Measurements from ENCODE around the gene SSTR5. TPM values are rescaled to one million over a fixed set of nuclear protein-coding genes. Genes with fewer than 3 reads are reported as not detected.

Gene SSTR5
- polyA plus RNA-seq, 1 donor from 2014 or later: not detected

GRCh38 chr16:1119766-1120576, 47.4 kb downstream of the SSTR5 start:
- Mint-ChIP-seq H3K4me1 (peaks cover 0 to 2% (median 1%) of the 10 kb centered on the region in 3 donors), H3K27me3 (peaks cover 5% of the 10 kb centered on the region), H3K4me3 (peak overlapping the region in 2 of 4 donors; percentile 66 to 68), H3K9me3 (no peaks in the 10 kb centered on the region), H3K27ac (no peak overlapping the region), H3K36me3 (no peaks in the 10 kb centered on the region)

GRCh38 chr16:1120577-1120941, 48.0 kb downstream of the SSTR5 start:
- Mint-ChIP-seq H3K27me3 (peaks cover 4% of the 10 kb centered on the region), H3K4me3 (no peak overlapping the region), H3K36me3 (no peaks in the 10 kb centered on the region), H3K9me3 (no peaks in the 10 kb centered on the region), H3K27ac (no peak overlapping the region), H3K4me1 (peaks cover 0 to 2% (median 1%) of the 10 kb centered on the region in 3 donors)

GRCh38 chr16:1121009-1121408, 48.5 kb downstream of the SSTR5 start:
- Mint-ChIP-seq H3K4me1 (peaks cover 0 to 2% (median 1%) of the 10 kb centered on the region in 3 donors), H3K9me3 (no peaks in the 10 kb centered on the region), H3K27me3 (peaks cover 2% of the 10 kb centered on the region), H3K4me3 (peak overlapping the region in 1 of 4 donors; percentile 81), H3K36me3 (no peaks in the 10 kb centered on the region), H3K27ac (no peak overlapping the region)

- H3K9me3 Mint-ChIP-seq: no peaks in the 10 kb centered on the region
- H3K4me3 Mint-ChIP-seq: peak overlapping the region in 2 of 4 donors; percentile 56 to 58
- peaks cover 2% of the 10 kb centered on the region for H3K27me3 Mint-ChIP-seq
- peaks cover 0 to 2% (median 1%) of the 10 kb centered on the region in 3 donors for H3K4me1 Mint-ChIP-seq
- no peaks in the 10 kb centered on the region for H3K36me3 Mint-ChIP-seq
- no peak overlapping the region for H3K27ac Mint-ChIP-seq
Observed at GRCh38 chr16:1121601-1122397, 49.3 kb downstream of the SSTR5 start.

- Mint-ChIP-seq H3K36me3 (no peaks in the 10 kb centered on the region), H3K4me3 (peak overlapping the region in 1 of 4 donors; percentile 56), H3K4me1 (peaks cover 0 to 2% (median 1%) of the 10 kb centered on the region in 3 donors), H3K9me3 (no peaks in the 10 kb centered on the region), H3K27me3 (peaks cover 2% of the 10 kb centered on the region), H3K27ac (no peak overlapping the region)
Observed at GRCh38 chr16:1122398-1122765, 49.8 kb downstream of the SSTR5 start.

GRCh38 chr16:1123525-1124230, 51.1 kb downstream of the SSTR5 start:
- Mint-ChIP-seq H3K4me3 (no peak overlapping the region), H3K27me3 (peaks cover 2% of the 10 kb centered on the region), H3K9me3 (no peaks in the 10 kb centered on the region), H3K36me3 (no peaks in the 10 kb centered on the region), H3K4me1 (peaks cover 0 to 2% (median 1%) of the 10 kb centered on the region in 3 donors), H3K27ac (no peak overlapping the region)

GRCh38 chr16:1124291-1124690, 51.7 kb downstream of the SSTR5 start:
- Mint-ChIP-seq H3K4me3 (no peak overlapping the region), H3K4me1 (peaks cover 0 to 2% (median 1%) of the 10 kb centered on the region in 3 donors), H3K27me3 (peaks cover 2% of the 10 kb centered on the region)

GRCh38 chr16:1124795-1125194, 52.2 kb downstream of the SSTR5 start:
- Mint-ChIP-seq H3K36me3 (no peaks in the 10 kb centered on the region), H3K27me3 (peaks cover 2% of the 10 kb centered on the region), H3K4me3 (no peak overlapping the region), H3K9me3 (no peaks in the 10 kb centered on the region), H3K4me1 (peaks cover 0 to 2% (median 1%) of the 10 kb centered on the region in 3 donors), H3K27ac (no peak overlapping the region)

More at GRCh38 chr16:1124291-1124690, 51.7 kb downstream of the SSTR5 start:
- H3K9me3 Mint-ChIP-seq: no peaks in the 10 kb centered on the region
- no peaks in the 10 kb centered on the region for H3K36me3 Mint-ChIP-seq
- no peak overlapping the region for H3K27ac Mint-ChIP-seq

- no peaks in the 10 kb centered on the region for H3K9me3 Mint-ChIP-seq
Observed at GRCh38 chr16:1125471-1125870, 52.9 kb downstream of the SSTR5 start.

GRCh38 chr16:1126044-1126443, 53.5 kb downstream of the SSTR5 start:
- Mint-ChIP-seq H3K9me3 (no peaks in the 10 kb centered on the region), H3K36me3 (no peaks in the 10 kb centered on the region), H3K4me3 (no peak overlapping the region), H3K27me3 (peaks cover 2% of the 10 kb centered on the region), H3K27ac (no peak overlapping the region), H3K4me1 (peaks cover 0 to 1% (median 0%) of the 10 kb centered on the region in 3 donors)

More at GRCh38 chr16:1125471-1125870, 52.9 kb downstream of the SSTR5 start:
- Mint-ChIP-seq H3K27ac (no peak overlapping the region), H3K4me1 (peaks cover 0 to 1% (median 0%) of the 10 kb centered on the region in 3 donors), H3K4me3 (no peak overlapping the region), H3K36me3 (no peaks in the 10 kb centered on the region), H3K27me3 (peaks cover 2% of the 10 kb centered on the region)

GRCh38 chr16:1126586-1126985, 54.0 kb downstream of the SSTR5 start:
- no peaks in the 10 kb centered on the region for H3K36me3 Mint-ChIP-seq
- H3K9me3 Mint-ChIP-seq: no peaks in the 10 kb centered on the region
- peaks cover 2% of the 10 kb centered on the region for H3K27me3 Mint-ChIP-seq
- no peak overlapping the region for H3K27ac Mint-ChIP-seq
- no peak overlapping the region for H3K4me3 Mint-ChIP-seq
- peaks cover 0 to 1% (median 0%) of the 10 kb centered on the region in 3 donors for H3K4me1 Mint-ChIP-seq

GRCh38 chr16:1127101-1127500, 54.6 kb downstream of the SSTR5 start:
- peaks cover 0 to 1% (median 0%) of the 10 kb centered on the region in 3 donors for H3K4me1 Mint-ChIP-seq
- no peak overlapping the region for H3K27ac Mint-ChIP-seq
- H3K9me3 Mint-ChIP-seq: no peaks in the 10 kb centered on the region
- H3K36me3 Mint-ChIP-seq: no peaks in the 10 kb centered on the region
- H3K27me3 Mint-ChIP-seq: peaks cover 1% of the 10 kb centered on the region
- no peak overlapping the region for H3K4me3 Mint-ChIP-seq

- Mint-ChIP-seq H3K36me3 (no peaks in the 10 kb centered on the region), H3K4me3 (no peak overlapping the region), H3K27me3 (peaks cover 2% of the 10 kb centered on the region), H3K4me1 (peaks cover 0 to 1% (median 0%) of the 10 kb centered on the region in 3 donors), H3K27ac (no peak overlapping the region), H3K9me3 (no peaks in the 10 kb centered on the region)
Observed at GRCh38 chr16:1127971-1128715, 55.6 kb downstream of the SSTR5 start.
